GM21526 (cell line): ENCODE data around the gene NKX2-1.

ENCODE experiments used
- ATAC-seq: cut with Tn5 transposase; IDR thresholded peaks from one replicate; pipeline ENCODE4 v1.9.1; 2021; ENCODE audit warnings: moderate library complexity; ENCODE audit not compliant: unreplicated experiment, low FRiP score

The NKX2-1 gene

GRCh38 chr14:36518031-36518585 is 1.9 kb downstream of the NKX2-1 start:
- no peak for ATAC-seq

- no peak for ATAC-seq
These were observed 2.6 kb downstream of the NKX2-1 start for GRCh38 chr14:36517242-36518030.

GRCh38 chr14:36516719-36517241 is 3.3 kb downstream of the NKX2-1 start:
- no peak for ATAC-seq

DNA sequence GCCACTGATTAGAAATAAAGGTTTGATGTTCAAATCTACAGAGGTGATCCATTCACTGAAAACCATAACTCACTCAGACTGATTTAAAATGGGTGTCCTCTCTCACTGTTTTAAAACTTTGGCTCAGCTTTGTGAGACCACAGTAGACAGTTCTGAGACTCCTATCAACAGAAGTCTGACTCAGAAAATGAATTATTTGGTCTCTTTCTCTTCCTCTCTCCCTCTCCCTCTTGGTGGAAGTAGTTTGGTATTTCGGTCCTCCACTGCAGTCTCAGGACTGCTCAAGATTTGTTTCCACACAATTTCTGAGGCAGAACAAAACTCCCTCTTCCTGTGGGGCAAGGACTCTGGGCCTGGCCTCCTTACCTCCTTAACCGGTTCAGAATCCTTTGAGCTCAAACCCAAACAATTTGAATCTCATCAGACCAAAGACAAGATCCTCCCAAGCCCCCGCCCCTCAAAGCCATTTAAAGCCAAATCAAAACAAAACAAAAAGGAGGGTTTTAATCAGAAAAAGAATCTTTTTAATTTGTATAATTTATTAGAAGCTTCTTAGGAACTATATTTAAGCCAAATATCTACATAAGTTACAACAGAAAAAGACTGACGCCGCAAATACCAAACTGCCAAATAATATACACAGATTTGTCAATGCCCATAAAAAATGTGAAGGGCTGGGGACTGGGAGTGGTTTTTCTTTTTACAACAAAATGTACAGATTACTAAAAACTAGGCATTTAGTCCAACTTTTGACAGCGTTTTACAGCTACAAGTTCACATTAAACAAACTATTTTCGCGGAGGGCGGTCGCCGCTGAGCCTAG is 3.9 kb downstream of the NKX2-1 start:
- no peak for ATAC-seq

DNA sequence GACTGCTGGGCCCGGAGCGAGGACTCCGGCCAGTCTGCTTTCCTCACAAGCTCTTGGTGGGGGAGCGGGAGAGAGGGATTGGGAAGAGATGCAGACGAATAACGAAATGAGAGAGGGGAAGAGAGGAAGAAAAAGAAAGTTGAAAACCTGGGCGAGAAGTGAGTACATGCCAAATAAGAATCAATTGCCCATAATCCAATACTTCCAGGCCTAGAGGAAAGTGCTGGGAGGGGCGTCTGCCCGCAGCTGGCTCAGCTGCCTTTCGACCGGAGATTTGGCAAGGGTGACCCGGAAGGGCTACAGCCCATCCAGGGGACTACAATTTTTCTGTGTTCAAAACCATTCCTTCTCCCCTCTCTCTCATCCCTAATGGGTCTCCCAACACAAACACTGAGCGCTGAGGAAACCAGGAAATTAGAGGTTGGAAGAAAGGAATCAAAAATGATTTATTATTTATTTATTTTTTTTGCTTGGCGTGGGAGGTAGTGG is 4.9 kb downstream of the NKX2-1 start:
- no peak for ATAC-seq

DNA sequence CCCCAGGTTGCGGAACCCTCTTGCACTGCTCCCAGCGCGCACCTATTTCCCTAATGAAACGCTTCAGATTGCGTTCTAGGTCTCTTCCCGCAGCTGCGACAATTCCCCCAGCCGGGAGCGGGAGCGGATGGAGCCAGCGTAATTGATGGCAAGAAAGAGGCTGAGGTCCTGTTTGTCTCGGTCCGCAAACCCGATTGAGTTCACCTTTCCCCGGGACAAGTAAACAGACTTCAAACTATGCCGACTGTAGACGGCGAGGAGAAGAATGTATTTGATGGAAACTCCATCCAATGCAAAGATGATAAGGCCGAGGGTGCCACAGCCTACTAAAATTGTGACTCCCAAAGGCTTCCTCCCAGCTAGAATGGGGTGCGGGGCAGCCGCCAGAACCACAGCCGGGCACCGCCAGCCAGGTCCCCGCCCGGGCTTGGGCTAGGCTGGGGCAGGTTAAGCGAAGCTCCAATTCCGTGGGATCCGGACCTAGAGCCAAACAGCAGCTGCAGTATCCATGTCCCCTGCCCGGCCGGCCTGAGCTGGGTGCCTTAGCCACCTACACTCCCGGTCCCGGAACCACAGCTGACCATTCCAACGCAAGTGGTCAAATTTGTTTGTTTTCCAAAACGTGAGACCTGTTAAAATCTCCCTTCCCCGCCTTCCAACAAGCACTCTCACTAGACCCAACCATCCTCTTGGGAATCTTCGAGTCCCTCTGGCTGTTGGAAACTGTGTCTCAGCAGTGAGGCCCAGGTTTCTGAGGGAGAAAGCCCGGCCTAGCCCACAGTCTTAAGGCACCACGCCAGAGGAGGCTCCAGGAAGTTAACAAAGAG is 5.5 kb downstream of the NKX2-1 start:
- no peak for ATAC-seq

DNA sequence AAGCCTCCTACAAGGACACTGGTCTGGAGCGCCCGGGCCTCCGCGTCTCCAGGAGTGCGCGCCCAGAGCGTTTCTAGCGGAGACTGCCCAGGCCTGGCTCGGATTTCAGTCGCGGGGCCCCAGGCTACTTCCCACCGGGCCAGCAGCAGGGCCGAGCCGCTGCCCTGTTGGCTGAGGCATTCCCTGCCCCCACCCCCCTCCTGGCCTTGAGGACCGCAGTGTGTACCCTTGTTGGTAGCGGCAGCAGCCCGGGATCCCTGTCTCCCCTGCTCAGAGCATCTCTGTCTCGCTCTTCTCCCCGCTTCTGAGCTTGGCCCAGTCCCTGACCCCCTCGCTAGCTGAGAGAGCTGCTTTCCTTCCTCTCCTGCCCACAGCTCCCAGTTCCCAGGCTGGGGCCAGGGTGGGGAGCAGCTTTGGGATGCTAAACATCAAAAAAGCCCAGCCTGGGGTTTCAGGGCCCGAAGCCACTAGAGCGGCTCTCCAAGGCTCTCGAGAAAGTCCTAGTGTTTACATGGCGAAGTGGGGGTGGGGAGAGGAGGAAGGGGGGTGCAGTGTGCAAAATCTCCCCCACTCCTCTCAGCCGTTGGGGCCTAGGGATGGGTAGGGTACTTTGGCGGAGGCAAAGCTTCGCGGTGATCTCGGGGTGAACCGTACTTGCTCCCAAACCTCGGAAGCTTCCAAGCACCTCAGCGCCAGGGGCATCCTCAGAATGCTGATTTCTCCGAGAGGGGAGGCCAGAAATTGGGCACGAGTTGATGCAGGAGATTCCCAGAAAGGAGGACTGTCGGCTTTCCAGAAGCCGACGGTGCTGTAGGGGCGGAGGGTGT is 6.4 kb downstream of the NKX2-1 start:
- ATAC-seq, result no peak

- ATAC-seq, result no peak
These were observed 7.0 kb downstream of the NKX2-1 start for GRCh38 chr14:36513012-36513420.

GRCh38 chr14:36512585-36513003 is 7.4 kb downstream of the NKX2-1 start:
- no peak for ATAC-seq

GRCh38 chr14:36511981-36512584 is 7.9 kb downstream of the NKX2-1 start:
- no peak for ATAC-seq

DNA sequence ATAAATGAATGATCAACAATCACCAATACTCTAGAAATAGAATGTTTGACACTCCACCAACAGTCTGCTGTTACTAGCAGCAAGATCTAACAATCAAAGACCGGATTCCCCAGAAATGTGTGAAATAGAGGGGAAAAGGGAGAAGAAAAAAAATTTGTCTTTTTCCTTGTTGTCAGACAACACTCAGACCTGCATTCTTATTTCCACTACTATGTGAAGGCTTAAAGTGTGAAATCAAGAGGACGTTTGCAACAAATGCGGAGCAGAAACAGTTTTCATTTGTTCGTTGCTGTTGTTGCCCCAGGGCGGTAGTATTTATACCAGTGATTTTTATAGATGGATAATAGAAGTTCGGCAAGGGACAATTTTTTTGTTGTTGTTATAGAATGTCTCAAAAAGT is 9.2 kb downstream of the NKX2-1 start:
- ATAC-seq, result no peak

- ATAC-seq, result no peak
These were observed 9.8 kb downstream of the NKX2-1 start for GRCh38 chr14:36510078-36510799.

- ATAC-seq, result no peak
These were observed 10.7 kb downstream of the NKX2-1 start for GRCh38 chr14:36509069-36509917.

GRCh38 chr14:36508418-36509068 is 11.5 kb downstream of the NKX2-1 start:
- no peak for ATAC-seq

GRCh38 chr14:36507847-36508417 is 12.1 kb downstream of the NKX2-1 start:
- no peak for ATAC-seq

DNA sequence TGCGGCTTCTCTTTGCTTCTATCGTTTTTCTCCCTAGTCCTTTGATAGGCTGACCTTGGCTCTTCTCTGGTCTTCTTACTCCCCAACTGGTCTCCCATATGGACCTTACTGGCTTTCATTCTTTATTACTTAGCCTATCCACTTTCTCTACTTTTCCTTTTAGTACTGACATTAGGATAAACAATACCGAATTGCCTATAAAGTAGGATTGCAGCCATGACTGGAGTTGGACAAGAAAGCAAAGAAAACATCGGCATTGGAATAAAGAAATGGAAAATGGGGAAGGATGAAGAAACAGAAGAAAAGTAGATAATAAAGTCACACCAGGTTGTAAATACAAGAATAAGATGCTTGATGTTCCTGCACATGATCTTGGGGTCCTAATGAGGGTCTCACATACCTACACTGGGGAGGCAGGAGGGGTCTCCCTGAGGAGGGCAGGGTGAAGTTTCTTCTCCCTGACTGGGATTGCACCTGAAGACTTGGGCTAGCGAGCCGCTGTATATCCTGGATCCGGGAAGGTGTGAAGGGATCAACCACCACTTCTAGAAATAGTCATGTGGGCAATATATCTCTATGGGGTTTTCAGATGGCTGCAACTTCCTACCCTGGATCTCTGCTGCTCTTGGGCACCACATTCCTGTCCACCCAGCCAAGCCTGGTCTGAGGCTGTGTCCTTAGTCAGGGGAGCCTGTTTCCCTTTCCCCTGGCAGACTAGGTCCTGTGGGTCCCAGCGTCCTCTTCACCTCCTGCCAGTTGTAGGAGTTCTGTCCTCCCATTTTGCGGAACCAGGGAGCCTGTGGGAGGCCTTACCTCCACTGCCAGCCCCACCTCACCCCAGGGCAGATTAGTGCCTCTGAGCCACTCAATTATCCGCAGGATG is 13.1 kb downstream of the NKX2-1 start:
- no peak for ATAC-seq
